ENCODE data around the gene GCKR. TPM values are rescaled to one million over a fixed set of nuclear protein-coding genes. Genes with fewer than 3 reads are reported as not detected.

Gene GCKR
- total RNA-seq, 1 donor from 2014 or later: 0.58 TPM

- no peak for TF ChIP-seq CTCF (conservative IDR thresholded peaks at IDR 0.05; ENCODE audit: low read depth, low read length)
- no peak for DNase-seq (ENCODE audit: low read depth)
- H3K4me3 ChIP-seq (ENCODE audit: low read depth, low read length): no peak overlapping the region
Measured at GRCh38 chr2:27571197-27571596, 74.6 kb downstream of the GCKR start.

- TF ChIP-seq CTCF (conservative IDR thresholded peaks at IDR 0.05; ENCODE audit: low read depth, low read length): no peak
- H3K4me3 ChIP-seq (ENCODE audit: low read depth, low read length): no peak overlapping the region
- DNase-seq (ENCODE audit: low read depth): no peak
Measured at GRCh38 chr2:27571681-27572080, 75.0 kb downstream of the GCKR start.

GRCh38 chr2:27572439-27572838, 75.8 kb downstream of the GCKR start:
- no peak for TF ChIP-seq CTCF (conservative IDR thresholded peaks at IDR 0.05; ENCODE audit: low read depth, low read length)
- DNase-seq (ENCODE audit: low read depth): no peak
- no peak overlapping the region for H3K4me3 ChIP-seq (ENCODE audit: low read depth, low read length)

- H3K4me3 ChIP-seq (ENCODE audit: low read depth, low read length): no peak overlapping the region
- TF ChIP-seq CTCF (conservative IDR thresholded peaks at IDR 0.05; ENCODE audit: low read depth, low read length): no peak
- no peak for DNase-seq (ENCODE audit: low read depth)
Measured at GRCh38 chr2:27572998-27573429, 76.4 kb downstream of the GCKR start.

Other genes with a start within 250 kb of the GCKR start
- gene SLC30A3, start 233.8 kb upstream of the GCKR start, total RNA-seq: 0.29 TPM in 1 of 2 replicates, not detected in the other
- not detected in 2 replicates for gene DNAJC5G, start 221.4 kb upstream of the GCKR start, total RNA-seq
- 1.5 TPM in 1 of 2 replicates, not detected in the other for gene TRIM54, start 214.4 kb upstream of the GCKR start, total RNA-seq
- not detected in 2 replicates for gene UCN, start 188.4 kb upstream of the GCKR start, total RNA-seq
- 71.3 and 76.5 TPM in 2 replicates for gene MPV17, start 173.7 kb upstream of the GCKR start, total RNA-seq
- 37.4 and 61.7 TPM in 2 replicates for gene GTF3C2, start 140.1 kb upstream of the GCKR start, total RNA-seq
- 35.5 and 43.3 TPM in 2 replicates for gene EIF2B4, start 126.5 kb upstream of the GCKR start, total RNA-seq
- gene SNX17, start 126.2 kb upstream of the GCKR start, total RNA-seq: 64.6 and 121 TPM in 2 replicates
- gene ZNF513, start 116.1 kb upstream of the GCKR start, total RNA-seq: 5.6 and 9.5 TPM in 2 replicates
- gene PPM1G, start 87.2 kb upstream of the GCKR start, total RNA-seq: 135 and 228 TPM in 2 replicates
- 60.2 and 77.1 TPM in 2 replicates for gene NRBP1, start 68.2 kb upstream of the GCKR start, total RNA-seq
- 10.0 and 20.5 TPM in 2 replicates for gene KRTCAP3, start 54.5 kb upstream of the GCKR start, total RNA-seq
- 3.7 and 12.1 TPM in 2 replicates for gene IFT172, start 7.1 kb upstream of the GCKR start, total RNA-seq
- 7.3 and 26.6 TPM in 2 replicates for gene FNDC4, start 1.6 kb upstream of the GCKR start, total RNA-seq
- 26.3 and 27.4 TPM in 2 replicates for gene ZNF512, start 86.2 kb downstream of the GCKR start, total RNA-seq
- 0.12 and 2.5 TPM in 2 replicates for gene CCDC121, start 132.2 kb downstream of the GCKR start, total RNA-seq
- gene GPN1, start 132.2 kb downstream of the GCKR start, total RNA-seq: 45.3 and 67.6 TPM in 2 replicates
- gene SUPT7L, start 166.8 kb downstream of the GCKR start, total RNA-seq: 15.3 and 21.3 TPM in 2 replicates
- gene SLC4A1AP, start 167.1 kb downstream of the GCKR start, total RNA-seq: 25.8 and 34.7 TPM in 2 replicates

Data from epithelial cell of proximal tubule (primary cell).